Mucosa of gallbladder (tissue), 1 donor: ENCODE data around the gene TSPAN9. TPM values are rescaled to one million over a fixed set of nuclear protein-coding genes. Genes with fewer than 3 reads are reported as not detected.
A peak's percentile ranks its signal among the peaks of the same experiment; 100 is the strongest.

Experiments
- DNase-seq: peaks from one replicate; pipeline ENCODE4 v3.0.0-alpha.2; 2020; ENCODE audit warnings: low spot score
- total RNA-seq: library from RNA; stranded (reverse); gene quantifications from one replicate; pipeline ENCODE4 v1.2.1, GENCODE V29; 2021
- donor health status: DM: no; HTN: no; CAD: no.

The TSPAN9 gene
- total RNA-seq, 1 donor from 2014 or later, result 38.7 TPM

GRCh38 chr12:3123729-3124128 lies 46.5 kb downstream of the TSPAN9 start:
- DNase-seq, result no peak

GRCh38 chr12:3124917-3125316 lies 47.7 kb downstream of the TSPAN9 start:
- no peak for DNase-seq

- DNase-seq, result no peak
These were observed 48.5 kb downstream of the TSPAN9 start for GRCh38 chr12:3125674-3126073.

GRCh38 chr12:3127832-3128231 lies 50.7 kb downstream of the TSPAN9 start:
- DNase-seq, result no peak

GRCh38 chr12:3128498-3129293 lies 51.5 kb downstream of the TSPAN9 start:
- no peak for DNase-seq

GRCh38 chr12:3129301-3130056 lies 52.3 kb downstream of the TSPAN9 start:
- DNase-seq, result no peak

GRCh38 chr12:3130057-3130830 lies 53.1 kb downstream of the TSPAN9 start:
- no peak for DNase-seq

GRCh38 chr12:3131129-3131528 lies 54.0 kb downstream of the TSPAN9 start:
- no peak for DNase-seq

- no peak for DNase-seq
These were observed 55.6 kb downstream of the TSPAN9 start for GRCh38 chr12:3132636-3133404.

GRCh38 chr12:3133405-3133783 lies 56.2 kb downstream of the TSPAN9 start:
- no peak for DNase-seq

- DNase-seq, result no peak
These were observed 56.9 kb downstream of the TSPAN9 start for GRCh38 chr12:3134126-3134525.

- DNase-seq, result no peak
These were observed 57.5 kb downstream of the TSPAN9 start for GRCh38 chr12:3134526-3135135.

- DNase-seq, result peak; percentile 54
These were observed 58.6 kb downstream of the TSPAN9 start for GRCh38 chr12:3135522-3136461.

- no peak for DNase-seq
These were observed 59.6 kb downstream of the TSPAN9 start for GRCh38 chr12:3136641-3137267.

GRCh38 chr12:3137268-3137781 lies 60.1 kb downstream of the TSPAN9 start:
- no peak for DNase-seq

- DNase-seq, result no peak
These were observed 60.8 kb downstream of the TSPAN9 start for GRCh38 chr12:3137814-3138445.

- DNase-seq, result no peak
These were observed 61.8 kb downstream of the TSPAN9 start for GRCh38 chr12:3138941-3139511.

GRCh38 chr12:3139760-3140159 lies 62.6 kb downstream of the TSPAN9 start:
- no peak for DNase-seq
